HepG2 (cell line): ENCODE measurements around the gene PPIA. TPM values are rescaled to one million over a fixed set of nuclear protein-coding genes. Genes with fewer than 3 reads are reported as not detected.

Experiments
- CBX1 ChIP-seq: IDR thresholded peaks from one replicate; pipeline ENCODE4 v1.6.1; 2016; ENCODE audit warnings: antibody characterized with exemption, low read depth
- CC2D1A ChIP-seq: sonication (generic); formaldehyde crosslinking; IDR thresholded peaks from 2 replicates; pipeline ENCODE4 v1.8.1; 2023; ENCODE audit warnings: mild to moderate bottlenecking, missing genetic modification reagents
- DRAP1 ChIP-seq: IDR thresholded peaks from 2 replicates; pipeline ENCODE4 v1.6.1; 2016; ENCODE audit warnings: missing genetic modification reagents, missing compliant biosample characterization
- HOXD1 ChIP-seq: sonication (generic); formaldehyde crosslinking; IDR thresholded peaks from 2 replicates; pipeline ENCODE4 v1.5.0; 2020; ENCODE audit warnings: missing genetic modification reagents
- MTA1 ChIP-seq: sonication (generic); formaldehyde crosslinking; IDR thresholded peaks from 2 replicates; pipeline ENCODE4 v1.4.0; 2020; ENCODE audit warnings: missing genetic modification reagents, mild to moderate bottlenecking, borderline replicate concordance
- NPAS2 ChIP-seq: sonication (generic); formaldehyde crosslinking; IDR thresholded peaks from 2 replicates; pipeline ENCODE4 v1.8.0; 2022; ENCODE audit warnings: mild to moderate bottlenecking, missing genetic modification reagents, borderline replicate concordance
- NRL ChIP-seq: sonication (generic); formaldehyde crosslinking; IDR thresholded peaks from 2 replicates; pipeline ENCODE4 v1.5.0; 2020; ENCODE audit warnings: missing genetic modification reagents, mild to moderate bottlenecking, moderate library complexity, borderline replicate concordance
- RBM22 ChIP-seq: fragments of 200-400 bp; formaldehyde crosslinking; optimal IDR thresholded peaks from 2 replicates; pipeline ENCODE3; 2017; ENCODE audit warnings: mild to moderate bottlenecking, low read length, moderate library complexity
- RCOR2 ChIP-seq: IDR thresholded peaks from 2 replicates; pipeline ENCODE4 v1.6.1; 2016; ENCODE audit warnings: missing biosample characterization, missing genetic modification reagents
- SNRNP70 ChIP-seq: fragments of 200-400 bp; formaldehyde crosslinking; IDR thresholded peaks from 2 replicates; pipeline ENCODE4 v1.6.1; 2017; ENCODE audit warnings: mild to moderate bottlenecking, low read depth, low read length, moderate library complexity
- WIZ ChIP-seq: sonication (generic); formaldehyde crosslinking; IDR thresholded peaks from 2 replicates; pipeline ENCODE4 v1.5.1; 2020; ENCODE audit warnings: mild to moderate bottlenecking, missing genetic modification reagents
- ZBTB8A ChIP-seq: sonication (generic); formaldehyde crosslinking; IDR thresholded peaks from 2 replicates; pipeline ENCODE4 v1.4.0; 2020; ENCODE audit warnings: mild to moderate bottlenecking, low read depth, missing genetic modification reagents, borderline replicate concordance
- ZC3H13 ChIP-seq: sonication (generic); formaldehyde crosslinking; IDR thresholded peaks from 2 replicates; pipeline ENCODE4 v1.8.1; 2023; ENCODE audit warnings: mild to moderate bottlenecking, missing genetic modification reagents, moderate library complexity
- ZFP41 ChIP-seq: sonication (generic); formaldehyde crosslinking; IDR thresholded peaks from 2 replicates; pipeline ENCODE4 v1.4.0; 2020; ENCODE audit warnings: mild to moderate bottlenecking, missing genetic modification reagents, borderline replicate concordance
- ZNF143 ChIP-seq: sonication (generic); formaldehyde crosslinking; IDR thresholded peaks from 2 replicates; pipeline ENCODE4 v1.4.0; 2020; ENCODE audit warnings: missing genetic modification reagents
- ZNF225 ChIP-seq: sonication (generic); formaldehyde crosslinking; IDR thresholded peaks from 2 replicates; pipeline ENCODE4 v1.4.0; 2020; ENCODE audit warnings: mild to moderate bottlenecking, missing genetic modification reagents
- ZNF280B ChIP-seq: sonication (generic); formaldehyde crosslinking; IDR thresholded peaks from 2 replicates; pipeline ENCODE4 v1.5.0; 2020; ENCODE audit warnings: missing genetic modification reagents, mild to moderate bottlenecking, borderline replicate concordance
- ZNF329 ChIP-seq: sonication (generic); formaldehyde crosslinking; IDR thresholded peaks from 2 replicates; pipeline ENCODE4 v1.9.0; 2021; ENCODE audit warnings: low read depth, mild to moderate bottlenecking, missing genetic modification reagents
- ZNF33A ChIP-seq: sonication (generic); formaldehyde crosslinking; IDR thresholded peaks from 2 replicates; pipeline ENCODE4 v1.5.1; 2020; ENCODE audit warnings: missing genetic modification reagents, mild to moderate bottlenecking, moderate library complexity, borderline replicate concordance
- ZNF510 ChIP-seq: sonication (generic); formaldehyde crosslinking; IDR thresholded peaks from 2 replicates; pipeline ENCODE4 v1.4.0; 2020; ENCODE audit warnings: low read depth, mild to moderate bottlenecking, missing genetic modification reagents
- ZNF546 ChIP-seq: sonication (generic); formaldehyde crosslinking; conservative IDR thresholded peaks from 2 replicates; pipeline ENCODE4 v1.8.1; 2023; ENCODE audit warnings: mild to moderate bottlenecking, missing genetic modification reagents
- ZNF549 ChIP-seq: sonication (generic); formaldehyde crosslinking; IDR thresholded peaks from 2 replicates; pipeline ENCODE4 v1.5.0; 2020; ENCODE audit warnings: missing genetic modification reagents
- ZNF550 ChIP-seq: sonication (generic); formaldehyde crosslinking; IDR thresholded peaks from 2 replicates; pipeline ENCODE4 v1.4.0; 2020; ENCODE audit warnings: mild to moderate bottlenecking, missing genetic modification reagents, borderline replicate concordance
- polyA plus RNA-seq, 8 experiments: library from polyadenylated mRNA; depleted of rRNA in 3 of 8; stranded (reverse) in 7 of 8; unstranded in 1 of 8; fragments of >200 nt; fragmentation: Illumina TruSeq in 4 of 8; extraction: Trizol in 4 of 8; gene quantifications; 2 replicates each; pipeline versions ENCODE4 v1.2.1 to v1.2.3, GENCODE V29; 2011 to 2016; ENCODE audit warnings: low read depth in 4 of 8, missing spikeins in 1 of 8, mixed read lengths in 1 of 8; ENCODE audit not compliant: insufficient read depth in 1 of 8
- total RNA-seq, 5 experiments: library from RNA; depleted of rRNA; stranded (reverse); fragments of >200 nt; fragmentation: Illumina TruSeq; extraction: Trizol; gene quantifications; 2 replicates each; pipeline ENCODE4 v1.2.3, GENCODE V29; 2016; ENCODE audit warnings: low read depth in 1 of 5
- TF ChIP-seq, protein P1 (sequence below): IDR thresholded peaks from 2 replicates; pipeline ENCODE4 v1.6.1; 2016; ENCODE audit warnings: missing biosample characterization, missing genetic modification reagents, low read depth
- TF ChIP-seq, protein P2 (sequence below): sonication (generic); formaldehyde crosslinking; IDR thresholded peaks from 2 replicates; pipeline ENCODE4 v1.8.0; 2022; ENCODE audit warnings: mild to moderate bottlenecking, missing genetic modification reagents, moderate library complexity
- TF ChIP-seq, protein P3 (sequence below): sonication (generic); formaldehyde crosslinking; IDR thresholded peaks from 2 replicates; pipeline ENCODE4 v1.5.1; 2020; ENCODE audit warnings: missing genetic modification reagents, mild to moderate bottlenecking, borderline replicate concordance

Gene PPIA
- total and polyA plus RNA-seq, 2 of the 13 experiments (the other 11 are each of a cell fraction or from before 2014, with no cell fraction given), result 2,268 to 3,010 TPM

GRCh38 chr7:44796034-44796503 lies 412 bp upstream of the PPIA start (continued):
- TF ChIP-seq ZNF280B (CRISPR knock-in tag), result 0 out of 2 replicates have a peak, but pooled peaks have one; percentile 54
- TF ChIP-seq ZNF549 (CRISPR knock-in tag), result no peak
- peak; percentile 66; the same call in 1 of the 2 replicates for TF ChIP-seq RCOR2 (CRISPR knock-in tag)
- TF ChIP-seq, protein P1, sequence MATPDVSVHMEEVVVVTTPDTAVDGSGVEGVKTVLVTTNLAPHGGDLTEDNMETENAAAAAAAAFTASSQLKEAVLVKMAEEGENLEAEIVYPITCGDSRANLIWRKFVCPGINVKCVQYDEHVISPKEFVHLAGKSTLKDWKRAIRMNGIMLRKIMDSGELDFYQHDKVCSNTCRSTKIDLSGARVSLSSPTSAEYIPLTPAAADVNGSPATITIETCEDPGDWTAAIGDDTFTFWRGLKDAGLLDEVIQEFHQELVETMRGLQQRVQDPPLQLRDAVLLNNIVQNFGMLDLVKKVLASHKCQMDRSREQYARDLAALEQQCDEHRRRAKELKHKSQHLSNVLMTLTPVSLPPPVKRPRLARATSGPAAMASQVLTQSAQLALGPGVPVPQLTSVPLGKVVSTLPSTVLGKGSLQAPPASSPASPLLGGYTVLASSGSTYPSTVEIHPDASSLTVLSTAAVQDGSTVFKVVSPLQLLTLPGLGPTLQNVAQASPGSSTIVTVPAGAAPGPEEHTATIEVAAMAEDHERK (CRISPR knock-in tag), result no peak
- TF ChIP-seq ZBTB8A (CRISPR knock-in tag), result no peak
- TF ChIP-seq, protein P2, sequence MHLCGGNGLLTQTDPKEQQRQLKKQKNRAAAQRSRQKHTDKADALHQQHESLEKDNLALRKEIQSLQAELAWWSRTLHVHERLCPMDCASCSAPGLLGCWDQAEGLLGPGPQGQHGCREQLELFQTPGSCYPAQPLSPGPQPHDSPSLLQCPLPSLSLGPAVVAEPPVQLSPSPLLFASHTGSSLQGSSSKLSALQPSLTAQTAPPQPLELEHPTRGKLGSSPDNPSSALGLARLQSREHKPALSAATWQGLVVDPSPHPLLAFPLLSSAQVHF (CRISPR knock-in tag), result peak; percentile 97; the same call in 1 of the 2 replicates
- TF ChIP-seq ZFP41, result no peak
- no peak for TF ChIP-seq RBM22
- no peak for TF ChIP-seq CC2D1A
- no peak for TF ChIP-seq ZNF546
- TF ChIP-seq NRL (CRISPR knock-in tag), result no peak
- TF ChIP-seq MTA1, result no peak
- no peak for TF ChIP-seq WIZ (CRISPR knock-in tag)
- no peak for TF ChIP-seq ZNF550 (CRISPR knock-in tag)
- TF ChIP-seq ZNF329, result no peak
- TF ChIP-seq ZNF510 (CRISPR knock-in tag), result 0 out of 2 replicates have a peak, but pooled peaks have one; percentile 2
- peak; percentile 37 for TF ChIP-seq CBX1
- TF ChIP-seq SNRNP70, result no peak
- no peak; the same call in 1 of the 2 replicates for TF ChIP-seq ZC3H13
- TF ChIP-seq, protein P3, sequence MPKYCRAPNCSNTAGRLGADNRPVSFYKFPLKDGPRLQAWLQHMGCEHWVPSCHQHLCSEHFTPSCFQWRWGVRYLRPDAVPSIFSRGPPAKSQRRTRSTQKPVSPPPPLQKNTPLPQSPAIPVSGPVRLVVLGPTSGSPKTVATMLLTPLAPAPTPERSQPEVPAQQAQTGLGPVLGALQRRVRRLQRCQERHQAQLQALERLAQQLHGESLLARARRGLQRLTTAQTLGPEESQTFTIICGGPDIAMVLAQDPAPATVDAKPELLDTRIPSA (CRISPR knock-in tag), result 0 out of 2 replicates have a peak, but pooled peaks have one; percentile 55
- 0 out of 2 replicates have a peak, but pooled peaks have one; percentile 46 for TF ChIP-seq HOXD1 (CRISPR knock-in tag)
- TF ChIP-seq NPAS2, result no peak
- TF ChIP-seq ZNF143, result no peak
- no peak for TF ChIP-seq DRAP1 (CRISPR knock-in tag)
- no peak for TF ChIP-seq ZNF33A
- no peak; the same call in 1 of the 2 replicates for TF ChIP-seq ZNF225 (CRISPR knock-in tag)
